Central memory CD8-positive, alpha-beta T cell (primary cell): ENCODE results near the gene SPEM3.

Experiments
- ATAC-seq: fragments of 150-1000 bp; cut with Tn5 transposase; replicated peaks from 2 replicates; pipeline ENCODE4 v1.10.0; 2022; ENCODE audit warnings: mild to moderate bottlenecking, moderate FRiP score, moderate number of reproducible peaks; ENCODE audit not compliant: poor library complexity, severe bottlenecking; ENCODE audit errors: extremely low read depth
- DNase-seq, 2 donors: peaks; one replicate each; pipeline ENCODE4 v3.0.0; 2021; ENCODE audit warnings: low spot score in 2 of 2
- H3K27ac Mint-ChIP-seq: one replicate; pipeline ENCODE4 v1.8.0; 2022; ENCODE audit warnings: low read depth, mild to moderate bottlenecking, moderate library complexity, mixed read lengths
- H3K27me3 Mint-ChIP-seq: one replicate; pipeline ENCODE4 v1.8.0; 2022; ENCODE audit warnings: mixed read lengths
- H3K36me3 Mint-ChIP-seq: one replicate; pipeline ENCODE4 v1.8.0; 2022; ENCODE audit warnings: mild to moderate bottlenecking, moderate library complexity, mixed read lengths; ENCODE audit not compliant: insufficient read depth
- H3K4me1 Mint-ChIP-seq: one replicate; pipeline ENCODE4 v1.8.0; 2022; ENCODE audit warnings: mixed read lengths
- H3K4me3 Mint-ChIP-seq: one replicate; pipeline ENCODE4 v1.8.0; 2022; ENCODE audit warnings: mild to moderate bottlenecking, moderate library complexity, mixed read lengths
- H3K9me3 Mint-ChIP-seq: one replicate; pipeline ENCODE4 v1.8.0; 2022; ENCODE audit warnings: mixed read lengths

SPEM3 gene

DNA sequence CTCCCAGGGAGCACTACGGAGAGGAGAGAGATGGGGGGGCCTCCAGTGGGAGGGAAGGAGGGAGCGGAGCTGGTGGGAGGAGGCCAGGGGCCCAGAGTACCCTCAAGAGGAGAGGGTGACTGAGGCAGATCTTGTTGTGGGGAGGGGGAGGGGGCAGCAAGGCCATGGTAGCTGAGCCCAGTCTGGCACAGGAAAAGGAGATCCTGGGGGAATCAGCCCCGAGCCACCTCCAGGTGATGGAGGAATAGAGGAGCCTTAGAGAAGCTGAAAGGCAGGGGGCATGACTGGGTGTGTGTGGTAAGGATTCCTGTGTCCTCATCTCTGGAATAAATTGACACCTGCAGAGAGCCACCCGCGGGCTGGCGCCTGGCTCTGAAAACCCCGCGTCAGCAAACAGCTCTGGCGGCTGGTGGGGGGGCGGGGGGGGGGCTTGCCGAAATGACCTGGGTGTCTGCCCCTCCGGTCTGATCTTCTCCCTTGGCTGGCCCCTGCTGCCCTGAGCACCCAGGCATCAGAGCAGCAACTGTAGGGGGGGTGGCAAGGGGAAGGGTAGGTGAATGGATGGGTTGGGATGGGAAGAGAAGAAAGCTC lies 22.3 kb upstream of the SPEM3 start:
- Mint-ChIP-seq H3K9me3 (no peaks in the 10 kb centered on the region), H3K4me1 (peaks cover 19% of the 10 kb centered on the region), H3K27me3 (no peaks in the 10 kb centered on the region), H3K36me3 (peaks cover 5% of the 10 kb centered on the region), H3K27ac (no peak overlapping the region), H3K4me3 (peak overlapping the region; percentile 93)
- DNase-seq (no peak), ATAC-seq (no peak)

DNA sequence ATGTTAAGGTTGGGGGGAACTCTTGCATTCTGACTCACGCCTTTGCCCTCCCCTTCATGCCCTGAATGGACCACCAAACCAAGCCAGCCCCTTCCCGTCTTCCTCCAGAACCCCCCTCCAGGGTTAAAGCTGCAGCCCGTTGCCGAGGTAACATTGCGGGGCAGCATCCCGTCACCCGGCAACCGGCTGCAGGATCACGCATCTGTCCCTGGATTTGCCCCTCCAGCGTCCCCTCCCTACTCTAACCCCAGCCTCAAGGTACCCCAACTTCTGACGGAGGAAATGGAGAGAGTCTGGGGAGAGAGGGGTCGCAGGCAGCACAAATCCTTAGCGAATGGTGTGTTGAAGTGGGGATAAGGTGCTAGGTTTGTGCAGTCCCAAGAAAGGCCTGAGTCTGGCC lies 21.6 kb upstream of the SPEM3 start:
- ATAC-seq: no peak
- Mint-ChIP-seq H3K27ac (no peak overlapping the region), H3K4me1 (peaks cover 13% of the 10 kb centered on the region), H3K9me3 (no peaks in the 10 kb centered on the region), H3K4me3 (no peak overlapping the region), H3K27me3 (no peaks in the 10 kb centered on the region), H3K36me3 (peaks cover 5% of the 10 kb centered on the region)
- no peak for DNase-seq

DNA sequence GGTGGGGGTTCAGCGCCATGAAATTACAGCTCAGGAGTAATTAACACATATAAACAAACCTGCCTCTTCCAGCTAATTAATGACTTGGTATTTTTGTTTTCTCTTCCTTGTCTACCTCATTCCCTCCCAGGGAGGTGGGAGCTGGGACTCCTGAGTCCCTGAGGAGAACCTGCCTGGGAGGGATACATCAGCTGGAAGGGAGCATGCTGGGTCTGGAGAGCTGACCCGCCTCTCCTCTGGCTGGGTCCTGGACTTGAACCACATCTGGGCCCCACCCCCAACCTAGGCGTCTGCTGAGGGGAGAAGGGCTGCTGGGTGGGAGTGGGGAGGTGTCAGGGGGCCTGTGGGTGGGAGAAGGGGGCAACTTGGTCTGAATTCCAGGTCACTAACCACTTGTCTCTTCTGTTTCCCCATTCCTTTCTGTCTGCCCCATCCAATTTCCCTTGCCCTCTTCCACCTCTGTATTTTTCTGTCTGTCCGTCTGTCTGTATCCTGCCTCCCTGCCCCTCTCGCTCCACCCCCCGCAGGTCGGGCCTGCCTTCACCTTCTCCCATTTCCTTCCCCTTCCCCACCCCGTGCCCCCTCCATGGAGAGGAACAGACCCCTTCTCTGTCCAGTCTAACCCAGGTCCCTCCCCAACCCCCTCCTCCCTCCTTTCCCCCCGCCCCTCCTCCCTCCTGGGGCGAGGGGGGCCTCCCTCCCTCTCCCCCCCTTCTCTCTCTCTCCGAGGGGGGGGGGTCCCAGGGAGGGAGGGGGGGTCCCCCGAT lies 21.0 kb upstream of the SPEM3 start, which contains the start of gene NLGN2:
Gene NLGN2 (plus strand): TSS at position 361 of the 767 bp plus-strand sequence. CDS start 411 bp downstream, outside the sequence.
- ATAC-seq (no peak), DNase-seq (no peak)
- Mint-ChIP-seq H3K9me3 (no peaks in the 10 kb centered on the region), H3K4me1 (peaks cover 13% of the 10 kb centered on the region), H3K27me3 (no peaks in the 10 kb centered on the region), H3K36me3 (peaks cover 5% of the 10 kb centered on the region), H3K27ac (no peak within 1 kb of the TSS), H3K4me3 (peak within 1 kb of the TSS; percentile 14)

DNA sequence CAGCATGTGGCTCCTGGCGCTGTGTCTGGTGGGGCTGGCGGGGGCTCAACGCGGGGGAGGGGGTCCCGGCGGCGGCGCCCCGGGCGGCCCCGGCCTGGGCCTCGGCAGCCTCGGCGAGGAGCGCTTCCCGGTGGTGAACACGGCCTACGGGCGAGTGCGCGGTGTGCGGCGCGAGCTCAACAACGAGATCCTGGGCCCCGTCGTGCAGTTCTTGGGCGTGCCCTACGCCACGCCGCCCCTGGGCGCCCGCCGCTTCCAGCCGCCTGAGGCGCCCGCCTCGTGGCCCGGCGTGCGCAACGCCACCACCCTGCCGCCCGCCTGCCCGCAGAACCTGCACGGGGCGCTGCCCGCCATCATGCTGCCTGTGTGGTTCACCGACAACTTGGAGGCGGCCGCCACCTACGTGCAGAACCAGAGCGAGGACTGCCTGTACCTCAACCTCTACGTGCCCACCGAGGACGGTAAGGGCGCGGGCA lies 20.4 kb upstream of the SPEM3 start:
- DNase-seq: no peak
- H3K4me1 Mint-ChIP-seq: peaks cover 8% of the 10 kb centered on the region
- no peak overlapping the region for H3K27ac Mint-ChIP-seq
- H3K4me3 Mint-ChIP-seq: peak overlapping the region; percentile 14
- no peak for ATAC-seq
- no peaks in the 10 kb centered on the region for H3K9me3 Mint-ChIP-seq
- H3K36me3 Mint-ChIP-seq: peaks cover 7% of the 10 kb centered on the region
- no peaks in the 10 kb centered on the region for H3K27me3 Mint-ChIP-seq

DNA sequence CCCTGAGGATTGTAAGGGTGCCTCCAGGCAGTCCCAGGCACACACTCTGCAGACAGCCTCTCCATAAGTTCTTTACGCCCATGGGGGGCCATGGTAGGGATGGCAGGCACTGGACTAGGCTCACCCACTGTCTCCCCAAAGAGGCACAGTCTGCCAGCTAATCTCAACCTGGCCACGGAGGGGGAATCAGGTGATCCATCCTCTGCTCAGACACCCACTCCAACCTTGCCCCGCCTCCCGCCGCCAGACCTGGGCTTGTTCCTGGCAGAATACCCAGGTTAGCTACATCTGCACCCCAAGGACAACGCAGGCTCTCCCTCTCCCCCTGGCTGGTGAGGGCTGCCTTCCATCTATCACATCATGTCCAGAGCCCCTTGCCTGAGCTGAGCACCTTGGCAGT lies 19.8 kb upstream of the SPEM3 start:
- ATAC-seq (no peak), DNase-seq (no peak)
- Mint-ChIP-seq H3K4me3 (peak overlapping the region; percentile 14), H3K27me3 (no peaks in the 10 kb centered on the region), H3K9me3 (no peaks in the 10 kb centered on the region), H3K36me3 (peaks cover 7% of the 10 kb centered on the region), H3K4me1 (peaks cover 7% of the 10 kb centered on the region), H3K27ac (no peak overlapping the region)

- Mint-ChIP-seq H3K9me3 (no peaks in the 10 kb centered on the region), H3K36me3 (peaks cover 3% of the 10 kb centered on the region), H3K4me3 (no peak overlapping the region), H3K4me1 (no peaks in the 10 kb centered on the region), H3K27me3 (no peaks in the 10 kb centered on the region), H3K27ac (no peak overlapping the region)
- DNase-seq (no peak), ATAC-seq (no peak)
Observed at GRCh38 chr17:7409716-7410115, 18.9 kb upstream of the SPEM3 start.

DNA sequence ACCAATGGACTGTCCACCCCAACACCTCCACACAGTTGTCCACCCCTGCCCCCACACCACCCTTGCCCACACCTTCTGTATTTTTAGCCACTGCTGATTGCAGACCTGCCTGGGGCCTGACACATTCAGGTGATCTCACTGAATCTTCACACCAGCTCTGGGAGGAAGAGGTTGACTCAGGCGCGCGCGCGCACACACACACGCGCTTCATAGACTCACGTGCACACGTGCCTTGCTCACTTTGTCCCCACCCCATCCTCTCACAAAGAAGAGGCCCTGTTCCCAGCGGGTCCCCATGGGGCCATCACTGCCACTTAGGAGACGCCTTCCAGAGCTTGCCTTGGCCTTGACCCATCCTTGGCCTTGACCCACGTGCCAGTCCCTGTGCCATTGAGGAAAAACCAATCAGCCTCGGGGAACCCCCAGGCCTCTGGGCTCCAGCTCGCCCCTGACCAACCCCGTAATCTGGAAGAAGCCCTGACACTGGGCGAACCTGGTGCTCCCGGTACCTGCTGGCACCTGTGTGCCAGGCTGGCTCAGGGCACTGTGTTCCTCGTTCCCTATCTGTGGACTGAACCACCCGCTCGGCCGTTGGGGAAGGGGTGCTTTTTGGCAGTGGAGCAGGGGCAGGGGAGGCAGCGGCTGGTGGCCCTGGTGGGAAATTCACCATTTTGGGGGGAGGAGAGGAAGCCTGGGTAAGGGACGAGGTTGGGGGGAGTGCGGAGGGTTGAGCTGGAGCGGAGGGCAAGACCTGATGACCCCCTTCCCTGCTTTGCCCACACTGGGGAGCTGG lies 17.8 kb upstream of the SPEM3 start:
- no peak for ATAC-seq
- no peaks in the 10 kb centered on the region for H3K27me3 Mint-ChIP-seq
- DNase-seq: no peak
- H3K27ac Mint-ChIP-seq: no peak overlapping the region
- H3K4me1 Mint-ChIP-seq: no peaks in the 10 kb centered on the region
- H3K4me3 Mint-ChIP-seq: no peak overlapping the region
- no peaks in the 10 kb centered on the region for H3K9me3 Mint-ChIP-seq
- peaks cover 3% of the 10 kb centered on the region for H3K36me3 Mint-ChIP-seq

GRCh38 chr17:7411427-7411750 lies 17.3 kb upstream of the SPEM3 start:
- H3K27ac Mint-ChIP-seq: no peak overlapping the region

DNA sequence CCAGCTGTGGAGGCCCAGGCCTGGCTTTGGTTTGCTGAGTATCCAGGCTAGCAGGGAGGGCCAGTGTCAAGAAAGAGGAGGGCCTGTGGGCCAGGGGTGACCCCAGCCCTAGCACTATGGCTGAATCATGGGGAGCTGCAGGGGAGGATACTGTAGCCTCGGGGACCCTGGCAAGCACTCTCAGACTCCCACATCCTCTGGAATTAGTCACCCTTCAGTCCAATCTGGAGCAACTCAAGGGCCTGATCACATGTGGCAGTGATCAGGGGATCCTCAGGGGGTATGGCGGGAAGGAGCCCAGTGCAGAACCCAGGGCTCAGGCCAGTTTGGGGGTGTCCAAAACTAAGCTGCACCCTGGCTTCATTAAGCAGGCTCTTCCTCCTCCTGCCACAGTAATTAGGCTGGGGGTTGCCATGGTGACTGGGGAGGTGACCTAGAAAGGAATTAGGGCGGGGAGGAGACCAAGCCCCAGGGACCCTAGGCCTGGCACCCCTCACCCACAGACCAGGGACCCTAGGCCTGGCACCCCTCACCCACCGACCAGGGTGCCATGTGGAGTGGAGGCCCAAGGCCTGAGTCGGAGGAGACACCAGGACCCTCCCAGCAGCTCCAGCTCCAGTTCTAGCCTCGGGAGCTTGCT lies 15.2 kb upstream of the SPEM3 start:
- Mint-ChIP-seq H3K9me3 (no peaks in the 10 kb centered on the region), H3K4me1 (no peaks in the 10 kb centered on the region), H3K36me3 (peaks cover 2% of the 10 kb centered on the region), H3K27ac (no peak overlapping the region), H3K27me3 (no peaks in the 10 kb centered on the region), H3K4me3 (no peak overlapping the region)
- ATAC-seq (no peak), DNase-seq (no peak)

More at GRCh38 chr17:7411427-7411750, 17.3 kb upstream of the SPEM3 start:
- Mint-ChIP-seq H3K27me3 (no peaks in the 10 kb centered on the region), H3K4me1 (no peaks in the 10 kb centered on the region), H3K36me3 (peaks cover 3% of the 10 kb centered on the region), H3K9me3 (no peaks in the 10 kb centered on the region), H3K4me3 (no peak overlapping the region)
- ATAC-seq (no peak), DNase-seq (no peak)

DNA sequence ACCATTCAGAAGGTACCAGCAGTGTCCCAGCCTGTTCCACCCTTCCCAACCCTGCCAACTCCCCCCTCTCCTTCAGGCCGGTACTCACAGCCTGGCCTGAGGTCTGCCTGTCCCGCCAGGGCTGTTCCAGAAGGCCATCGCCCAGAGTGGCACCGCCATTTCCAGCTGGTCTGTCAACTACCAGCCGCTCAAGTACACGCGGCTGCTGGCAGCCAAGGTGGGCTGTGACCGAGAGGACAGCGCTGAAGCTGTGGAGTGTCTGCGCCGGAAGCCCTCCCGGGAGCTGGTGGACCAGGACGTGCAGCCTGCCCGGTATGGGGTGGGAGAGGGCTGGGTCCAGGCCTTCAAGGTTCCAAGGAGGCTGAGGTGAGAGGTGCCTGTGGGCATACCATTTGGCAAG lies 13.8 kb upstream of the SPEM3 start:
- no peaks in the 10 kb centered on the region for H3K4me1 Mint-ChIP-seq
- no peak overlapping the region for H3K27ac Mint-ChIP-seq
- ATAC-seq (no peak), DNase-seq (no peak)
- H3K4me3 Mint-ChIP-seq: no peak overlapping the region
- peaks cover 11% of the 10 kb centered on the region for H3K27me3 Mint-ChIP-seq
- no peaks in the 10 kb centered on the region for H3K9me3 Mint-ChIP-seq
- peaks cover 2% of the 10 kb centered on the region for H3K36me3 Mint-ChIP-seq

DNA sequence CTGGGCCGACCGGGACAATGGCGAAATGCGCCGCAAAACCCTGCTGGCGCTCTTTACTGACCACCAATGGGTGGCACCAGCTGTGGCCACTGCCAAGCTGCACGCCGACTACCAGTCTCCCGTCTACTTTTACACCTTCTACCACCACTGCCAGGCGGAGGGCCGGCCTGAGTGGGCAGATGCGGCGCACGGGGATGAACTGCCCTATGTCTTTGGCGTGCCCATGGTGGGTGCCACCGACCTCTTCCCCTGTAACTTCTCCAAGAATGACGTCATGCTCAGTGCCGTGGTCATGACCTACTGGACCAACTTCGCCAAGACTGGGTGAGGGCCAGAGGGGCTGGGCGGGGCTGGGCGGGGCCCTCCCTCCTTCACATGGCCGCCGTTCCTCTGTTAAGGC lies 12.9 kb upstream of the SPEM3 start:
- H3K27me3 Mint-ChIP-seq: peaks cover 11% of the 10 kb centered on the region
- no peak for DNase-seq
- H3K4me3 Mint-ChIP-seq: no peak overlapping the region
- peaks cover 2% of the 10 kb centered on the region for H3K36me3 Mint-ChIP-seq
- H3K4me1 Mint-ChIP-seq: no peaks in the 10 kb centered on the region
- ATAC-seq: no peak
- no peak overlapping the region for H3K27ac Mint-ChIP-seq
- H3K9me3 Mint-ChIP-seq: no peaks in the 10 kb centered on the region

DNA sequence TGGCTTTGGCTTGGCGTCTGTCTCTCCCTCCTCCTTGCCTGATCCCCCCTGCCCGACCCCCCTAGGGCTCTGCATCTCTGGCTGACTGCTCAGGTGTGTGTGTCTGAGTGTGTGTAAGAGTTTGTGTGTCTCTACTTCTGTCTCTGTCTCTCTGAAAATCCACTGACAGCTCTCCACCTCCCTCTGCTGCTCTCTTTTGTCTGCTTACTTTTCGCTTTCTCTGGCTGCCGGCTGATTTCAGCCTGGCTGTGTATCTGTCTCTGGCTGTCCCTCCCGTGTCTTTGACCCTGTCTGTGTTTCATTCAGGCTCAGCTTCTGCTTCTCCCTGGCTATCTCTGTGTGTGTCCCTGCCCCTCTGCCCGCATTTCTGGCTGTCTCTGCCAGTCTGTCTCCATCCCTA lies 12.3 kb upstream of the SPEM3 start:
- H3K36me3 Mint-ChIP-seq: peaks cover 2% of the 10 kb centered on the region
- no peak overlapping the region for H3K27ac Mint-ChIP-seq
- no peak overlapping the region for H3K4me3 Mint-ChIP-seq
- no peaks in the 10 kb centered on the region for H3K9me3 Mint-ChIP-seq
- peaks cover 11% of the 10 kb centered on the region for H3K27me3 Mint-ChIP-seq
- no peak for DNase-seq
- no peaks in the 10 kb centered on the region for H3K4me1 Mint-ChIP-seq
- ATAC-seq: no peak
